ENCODE measurements around the gene FBH1.
"Not testable (repeated sequence)": the region's sequence is repeated elsewhere in the genome, so short reads cannot be mapped to it uniquely, and the experiment has no call there.

The FBH1 gene

DNA sequence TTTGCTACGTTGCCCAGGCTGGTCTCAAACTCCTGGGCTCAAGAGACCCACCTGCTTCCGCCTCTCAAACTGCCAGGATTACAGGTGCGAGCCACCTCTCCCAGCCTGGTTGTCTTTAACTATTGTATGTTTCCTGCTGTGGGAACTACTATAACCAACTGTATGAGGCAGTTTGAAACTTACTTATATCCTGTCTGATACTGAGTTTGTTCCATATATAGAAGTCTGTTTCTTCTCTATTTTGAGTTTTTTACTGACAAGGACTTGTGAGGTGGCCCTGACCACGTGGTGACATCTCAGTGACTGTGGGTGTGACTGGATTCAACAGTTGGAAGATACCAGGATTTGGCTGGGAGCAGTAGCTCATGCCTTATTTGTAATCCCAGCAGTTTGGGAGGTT lies 14.2 kb downstream of the FBH1 start:
- no peak for DNase-seq (ENCODE audit: low spot score)

DNA sequence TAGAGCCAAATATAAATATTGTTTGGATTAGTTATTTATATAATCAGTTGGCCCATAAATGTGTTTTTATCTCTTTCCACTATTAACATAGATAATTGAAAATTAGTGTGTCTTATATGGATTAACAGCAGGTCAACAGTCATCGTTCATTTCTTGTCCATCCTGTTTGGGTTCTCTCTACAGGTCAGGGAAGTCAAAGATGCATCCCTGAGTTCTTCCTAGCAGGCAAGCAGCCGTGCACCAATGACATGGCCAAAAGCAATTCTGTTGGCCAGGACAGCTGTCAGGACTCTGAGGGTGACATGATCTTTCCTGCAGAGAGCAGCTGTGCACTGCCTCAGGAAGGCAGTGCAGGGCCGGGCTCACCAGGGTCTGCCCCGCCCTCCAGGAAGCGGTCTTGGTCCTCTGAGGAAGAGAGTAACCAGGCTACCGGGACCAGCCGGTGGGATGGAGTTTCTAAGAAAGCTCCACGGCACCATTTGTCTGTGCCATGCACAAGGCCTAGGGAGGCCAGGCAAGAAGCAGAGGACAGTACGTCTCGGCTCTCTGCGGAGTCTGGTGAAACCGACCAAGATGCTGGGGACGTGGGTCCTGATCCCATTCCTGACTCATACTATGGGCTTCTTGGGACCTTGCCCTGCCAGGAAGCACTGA lies 15.9 kb downstream of the FBH1 start:
- DNase-seq (ENCODE audit: low spot score): no peak

DNA sequence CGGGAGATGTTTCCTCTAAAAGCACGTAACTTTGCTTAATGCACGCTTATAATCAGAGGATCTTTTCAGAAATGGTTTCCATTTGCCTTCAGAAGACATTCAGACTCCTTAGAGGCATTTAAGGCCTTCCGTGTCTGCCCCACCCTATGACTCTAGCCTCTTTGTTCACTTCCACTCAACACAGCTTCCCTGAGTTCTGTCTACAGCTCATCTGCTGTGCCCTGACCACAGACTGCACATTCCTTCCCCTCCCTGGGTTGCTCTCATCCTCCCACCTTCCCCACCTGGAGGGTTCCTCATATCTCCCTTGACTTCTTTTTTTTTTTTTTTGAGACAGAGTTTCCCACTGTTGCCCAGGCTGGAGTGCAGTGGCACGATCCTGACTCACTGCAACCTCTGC lies 16.6 kb downstream of the FBH1 start:
- DNase-seq (ENCODE audit: low spot score): no peak

DNA sequence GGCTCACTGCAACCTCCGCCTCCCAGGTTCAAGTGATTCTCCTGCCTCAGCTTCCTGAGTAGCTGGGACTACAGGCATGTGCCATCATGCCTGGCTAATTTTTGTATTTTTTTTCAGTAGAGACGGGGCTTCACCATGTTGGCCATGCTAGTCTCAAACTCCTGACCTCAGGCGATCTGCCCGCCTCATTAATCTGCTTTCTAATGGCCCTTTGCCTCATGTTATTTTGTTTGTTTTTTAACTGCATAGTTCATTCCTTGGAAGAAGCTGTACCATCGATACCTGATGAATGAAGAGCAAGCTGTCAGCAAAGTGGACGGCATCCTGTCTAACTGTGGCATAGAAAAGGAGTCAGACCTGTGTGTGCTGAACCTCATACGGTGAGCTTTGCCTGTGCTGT lies 18.6 kb downstream of the FBH1 start:
- DNase-seq (ENCODE audit: low spot score): not testable (repeated sequence)

DNA sequence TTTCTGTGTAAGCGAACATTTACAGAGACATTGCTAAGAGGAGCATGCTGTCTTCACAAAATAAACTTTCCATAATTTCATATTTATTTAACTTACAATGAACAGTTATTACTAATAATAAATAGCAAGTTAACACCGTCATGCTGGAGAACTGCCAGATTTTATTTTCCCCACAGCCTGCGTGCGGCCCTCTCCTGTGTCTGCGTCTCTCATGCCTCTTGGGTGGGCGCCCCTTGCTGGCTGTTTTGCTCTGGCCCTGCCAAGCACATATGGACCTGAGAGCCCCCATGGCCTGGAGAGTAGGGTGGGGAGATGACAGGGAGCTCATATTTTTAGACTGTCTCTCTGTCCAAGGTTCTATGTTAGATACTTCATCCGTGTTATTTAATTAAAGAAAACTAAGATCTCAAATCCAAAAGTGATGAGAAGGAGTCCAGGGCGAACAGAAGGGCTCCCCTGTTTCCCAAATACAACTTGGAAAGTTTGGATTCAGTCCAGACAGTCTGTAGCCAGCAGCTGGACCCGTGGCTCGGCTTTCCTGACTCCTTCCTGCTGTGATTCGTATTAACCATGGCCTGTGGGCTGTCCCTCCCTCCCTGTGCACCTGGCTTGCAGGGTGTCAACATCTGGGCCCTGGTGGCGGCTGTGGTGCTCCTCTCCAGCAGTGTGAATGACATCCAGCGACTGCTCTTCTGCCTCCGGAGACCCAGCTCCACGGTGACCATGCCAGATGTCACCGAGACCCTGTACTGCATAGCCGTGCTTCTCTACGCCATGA lies 20.5 kb downstream of the FBH1 start:
- no peak for DNase-seq (ENCODE audit: low spot score)

DNA sequence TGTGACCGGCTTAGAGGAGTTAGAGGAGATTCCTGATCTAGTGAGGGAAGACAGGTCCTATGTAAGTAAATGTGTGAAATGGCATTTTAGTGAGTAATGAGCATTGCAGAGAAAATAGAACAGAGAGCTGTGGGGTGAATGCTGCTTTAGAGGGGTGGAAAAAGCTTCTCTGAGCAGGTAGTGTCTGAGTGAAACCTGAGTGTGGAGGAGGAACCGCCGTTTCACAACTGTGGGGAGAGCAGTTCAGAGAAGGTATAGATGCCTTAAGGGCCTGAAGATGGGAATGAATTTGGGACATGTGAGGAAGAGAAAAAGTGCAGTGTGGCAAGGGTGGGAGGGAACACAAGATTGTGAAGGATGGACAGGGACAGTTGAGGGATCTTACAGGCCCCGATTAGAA lies 21.6 kb downstream of the FBH1 start:
- DNase-seq (ENCODE audit: low spot score): no peak

DNA sequence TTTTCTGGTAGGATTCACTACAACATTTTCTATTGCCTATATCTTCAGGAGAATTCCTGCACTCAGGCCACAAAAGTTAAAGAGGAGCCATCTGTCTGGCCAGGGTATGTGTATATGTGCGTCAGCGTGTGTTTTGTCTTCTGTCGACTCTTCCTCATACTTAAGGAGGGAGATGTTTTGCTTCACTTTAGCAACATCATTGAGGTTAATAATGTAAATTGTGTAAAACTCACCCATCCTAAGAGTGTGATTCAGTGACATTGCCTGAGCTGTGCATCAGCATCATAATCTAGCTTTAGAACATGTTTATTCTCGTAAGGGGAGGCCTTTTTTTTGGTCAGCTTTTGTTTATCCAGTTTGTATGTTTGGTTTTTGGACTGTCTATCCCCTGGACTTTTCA lies 23.7 kb downstream of the FBH1 start:
- DNase-seq (ENCODE audit: low spot score): no peak

DNA sequence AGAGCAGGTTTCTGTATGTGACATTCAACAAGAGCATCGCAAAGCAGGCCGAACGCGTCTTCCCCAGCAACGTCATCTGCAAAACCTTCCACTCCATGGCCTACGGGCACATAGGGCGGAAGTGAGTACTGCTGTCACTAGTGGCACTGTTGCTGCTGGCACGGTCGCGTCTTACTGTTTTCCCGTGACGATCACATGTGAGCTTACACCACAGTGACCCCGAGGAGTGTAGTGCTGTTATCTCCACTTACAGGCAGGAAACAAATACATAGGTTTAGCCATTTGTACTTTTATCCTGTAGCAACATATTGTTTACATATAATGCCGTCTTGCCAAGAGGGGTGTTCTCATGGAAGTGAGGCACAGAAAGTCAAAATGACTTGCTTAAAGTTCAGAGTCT lies 25.4 kb downstream of the FBH1 start:
- DNase-seq (ENCODE audit: low spot score): no peak

DNA sequence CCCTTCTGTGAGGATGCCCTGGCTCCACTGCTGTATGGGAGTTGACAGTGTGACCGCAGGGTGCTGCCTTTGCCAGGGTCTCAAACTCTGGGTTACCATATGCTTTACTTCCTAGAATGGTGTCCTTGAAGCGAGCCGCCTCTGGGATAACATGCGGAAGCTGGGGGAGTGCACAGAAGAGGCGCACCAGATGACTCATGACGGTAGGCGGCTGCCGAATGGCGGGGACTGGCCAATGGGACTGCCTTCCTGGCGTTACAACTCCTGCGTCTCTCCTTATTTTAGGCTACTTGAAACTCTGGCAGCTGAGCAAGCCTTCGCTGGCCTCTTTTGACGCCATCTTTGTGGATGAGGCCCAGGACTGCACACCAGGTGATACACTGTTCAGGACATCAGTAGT lies 27.3 kb downstream of the FBH1 start:
- no peak for DNase-seq (ENCODE audit: low spot score)

DNA sequence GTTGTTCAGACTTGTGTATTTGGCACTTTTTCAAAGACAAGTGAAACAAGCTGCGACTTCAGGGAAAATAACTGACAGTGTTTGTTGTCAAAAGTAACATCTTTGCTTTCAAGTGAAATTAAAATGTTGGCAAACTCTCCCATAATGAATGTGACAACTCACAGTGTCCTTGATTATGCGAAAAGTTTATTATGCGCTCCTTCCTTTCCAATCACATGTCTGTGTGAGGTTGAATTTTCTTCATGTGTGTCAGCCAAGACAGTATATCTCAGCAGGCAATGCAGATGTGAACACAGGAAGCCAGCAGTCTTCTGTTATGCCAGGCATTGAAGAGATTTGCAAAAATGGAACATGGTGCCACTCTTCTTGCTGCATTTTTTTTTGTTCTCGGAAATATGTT lies 28.7 kb downstream of the FBH1 start:
- no peak for DNase-seq (ENCODE audit: low spot score)

DNA sequence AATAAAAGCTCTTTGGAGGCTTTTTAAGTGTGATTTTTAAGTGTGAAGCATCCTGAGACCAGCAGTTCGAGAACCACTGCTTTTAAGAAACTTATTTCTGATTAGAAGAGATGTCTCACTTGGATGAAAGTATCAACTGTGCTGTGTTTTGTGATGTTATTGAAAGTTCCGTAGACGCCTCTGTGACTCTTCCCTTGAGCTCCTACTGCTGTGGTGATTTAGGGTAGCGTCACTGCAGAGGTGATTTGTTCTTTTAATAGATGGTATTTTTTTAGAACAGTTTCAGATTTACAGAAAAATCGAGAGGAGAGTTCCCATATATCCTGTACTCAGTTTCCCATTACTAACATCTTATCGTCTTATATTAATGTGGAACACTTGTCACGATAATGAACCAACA lies 29.5 kb downstream of the FBH1 start:
- DNase-seq (ENCODE audit: low spot score): no peak

DNA sequence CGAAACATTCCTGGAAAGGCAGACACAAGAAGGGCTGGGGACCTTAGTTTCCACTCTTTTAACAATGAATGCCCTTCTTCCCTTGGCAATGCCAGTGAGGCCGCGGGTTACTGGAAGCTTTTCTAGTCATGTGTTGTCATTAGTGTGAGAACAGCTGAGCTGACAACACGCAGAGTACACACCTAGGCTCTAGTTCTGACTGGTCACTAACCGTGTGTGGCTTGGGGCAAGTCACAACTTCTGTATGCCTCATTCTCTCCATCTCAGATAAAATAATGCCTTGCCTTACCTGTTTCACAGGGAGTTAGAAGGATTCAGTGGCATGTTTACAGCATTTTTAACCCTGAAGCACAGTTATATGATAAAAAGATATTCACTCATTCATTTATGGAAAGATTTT lies 31.7 kb downstream of the FBH1 start:
- DNase-seq (ENCODE audit: low spot score): no peak

DNA sequence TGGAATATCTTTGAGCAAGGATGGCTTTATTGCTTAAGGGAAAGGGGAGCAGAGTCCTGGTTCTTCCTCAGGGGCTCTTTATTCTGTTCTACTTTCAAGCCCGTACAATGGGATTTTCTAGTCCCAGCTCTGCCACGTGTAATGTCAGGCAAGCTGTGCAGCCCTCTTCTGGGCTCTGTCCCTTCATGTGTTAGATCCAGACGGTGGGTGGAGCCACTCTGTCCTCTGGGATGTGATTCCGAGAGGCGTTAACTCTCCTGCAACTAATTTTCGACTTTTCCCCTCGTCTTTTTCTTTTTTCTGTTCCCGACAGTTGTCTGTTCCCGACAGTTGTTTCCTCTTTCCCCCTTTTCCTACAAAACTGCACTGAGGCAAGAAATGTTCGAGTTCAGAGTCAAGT lies 34.8 kb downstream of the FBH1 start:
- no peak for DNase-seq (ENCODE audit: low spot score)

DNA sequence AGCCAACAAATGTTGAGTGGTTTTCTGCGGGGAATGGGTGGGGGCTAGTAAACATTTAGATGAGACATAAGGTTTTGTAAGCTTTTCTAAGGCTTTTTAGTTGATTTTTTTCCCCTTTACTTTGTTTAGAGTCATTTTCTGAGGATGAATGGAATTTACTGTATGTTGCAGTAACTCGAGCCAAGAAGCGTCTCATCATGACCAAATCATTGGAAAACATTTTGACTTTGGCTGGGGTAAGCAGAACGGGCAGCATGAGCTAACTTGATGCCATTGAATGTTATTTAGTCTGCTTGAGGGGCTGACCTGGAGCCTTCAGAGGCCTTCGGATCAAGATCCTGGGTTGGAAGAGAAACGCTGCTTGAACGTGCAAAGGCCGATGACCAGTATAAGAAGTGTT lies 37.3 kb downstream of the FBH1 start:
- DNase-seq (ENCODE audit: low spot score): no peak

DNA sequence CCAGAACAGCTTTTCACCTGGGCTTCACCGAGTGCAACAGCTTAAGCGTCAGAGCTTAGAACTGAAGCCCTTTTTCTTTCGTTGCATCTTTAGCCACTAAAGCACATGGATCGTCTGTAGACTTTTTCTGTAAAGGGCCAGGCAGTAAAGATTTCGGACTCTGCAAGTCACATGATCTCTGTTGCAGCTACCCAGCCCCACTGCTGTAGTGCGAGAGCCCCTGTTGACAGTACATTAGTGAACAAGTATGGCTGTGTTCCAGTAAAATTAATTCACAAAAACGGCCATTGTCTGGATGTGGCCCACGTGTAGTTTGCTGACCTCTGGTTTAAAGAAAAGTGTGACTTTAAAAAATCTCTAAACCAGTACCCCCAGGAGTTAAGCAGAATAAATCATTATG lies 39.4 kb downstream of the FBH1 start:
- peak; percentile 31 for DNase-seq (ENCODE audit: low spot score)

DNA sequence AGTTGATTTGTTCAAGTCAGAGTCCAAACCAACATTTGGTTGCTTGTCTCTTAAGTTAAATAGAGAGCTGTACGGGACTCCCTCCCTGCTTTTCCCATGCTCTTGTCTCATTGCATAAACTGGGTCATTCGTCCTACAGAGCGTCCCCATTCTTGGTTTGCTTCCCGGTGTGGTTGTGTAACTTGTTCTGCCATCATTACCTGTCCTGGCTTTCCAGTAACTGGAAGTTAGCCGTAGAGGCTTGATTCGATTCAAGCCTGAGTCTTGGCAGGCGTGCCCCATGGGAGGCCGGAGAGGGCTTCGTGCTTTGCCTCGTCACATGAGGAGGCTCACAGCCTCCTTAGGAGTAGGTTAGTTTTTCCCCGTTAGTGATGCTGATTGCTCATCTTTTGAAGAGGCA lies 40.2 kb downstream of the FBH1 start:
- DNase-seq (ENCODE audit: low spot score): no peak

DNA sequence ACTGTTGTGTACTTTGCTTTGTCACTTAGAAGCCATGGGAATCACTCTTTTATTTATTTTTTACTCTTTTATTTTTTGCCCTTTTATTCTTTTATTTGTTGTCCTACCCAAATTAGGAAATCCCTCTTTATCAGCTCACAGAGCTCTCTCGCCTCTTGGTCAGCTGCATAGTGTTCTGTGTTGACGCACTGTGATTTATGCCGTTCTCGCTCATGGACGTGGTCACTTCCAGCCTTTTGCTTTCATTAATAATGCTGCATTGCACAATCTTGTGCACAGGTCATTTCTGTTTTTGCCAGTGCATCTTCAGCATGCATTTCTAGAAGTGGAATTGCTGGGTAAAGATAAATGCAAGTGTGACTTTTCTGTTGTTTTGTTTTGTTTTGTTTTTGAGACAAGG lies 42.3 kb downstream of the FBH1 start:
- no peak for DNase-seq (ENCODE audit: low spot score)

DNA sequence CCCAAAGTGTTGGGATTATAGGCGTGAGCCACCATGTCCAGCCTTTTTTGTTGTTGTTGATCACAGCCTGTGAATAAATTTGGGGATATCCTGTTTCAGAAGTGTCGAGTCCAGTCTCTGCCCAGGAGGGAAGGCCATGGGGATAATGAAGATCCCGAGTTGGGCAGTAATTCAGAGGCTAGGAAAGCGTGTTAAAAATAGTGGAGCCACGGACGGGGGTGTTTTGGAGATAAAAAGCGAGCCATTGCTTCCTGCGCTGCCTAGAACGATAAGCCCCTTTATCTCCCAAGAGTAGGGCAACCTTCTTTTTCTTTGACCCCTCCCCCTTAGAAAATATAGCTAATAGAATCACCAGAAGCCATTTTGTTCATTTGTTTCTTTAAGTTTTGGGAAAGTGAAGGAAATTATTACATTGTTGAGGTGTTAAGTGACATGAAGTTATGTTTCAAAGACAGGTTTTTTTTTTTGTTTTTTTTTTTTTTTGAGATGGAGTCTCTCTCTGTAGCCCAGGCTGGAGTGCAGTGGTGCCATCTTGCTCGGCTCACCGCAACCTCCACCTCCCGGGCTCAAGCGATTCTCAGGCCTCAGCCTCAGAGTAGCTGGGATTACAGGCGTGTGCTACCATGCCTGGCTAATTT lies 44.0 kb downstream of the FBH1 start:
- no peak for DNase-seq (ENCODE audit: low spot score)

DNA sequence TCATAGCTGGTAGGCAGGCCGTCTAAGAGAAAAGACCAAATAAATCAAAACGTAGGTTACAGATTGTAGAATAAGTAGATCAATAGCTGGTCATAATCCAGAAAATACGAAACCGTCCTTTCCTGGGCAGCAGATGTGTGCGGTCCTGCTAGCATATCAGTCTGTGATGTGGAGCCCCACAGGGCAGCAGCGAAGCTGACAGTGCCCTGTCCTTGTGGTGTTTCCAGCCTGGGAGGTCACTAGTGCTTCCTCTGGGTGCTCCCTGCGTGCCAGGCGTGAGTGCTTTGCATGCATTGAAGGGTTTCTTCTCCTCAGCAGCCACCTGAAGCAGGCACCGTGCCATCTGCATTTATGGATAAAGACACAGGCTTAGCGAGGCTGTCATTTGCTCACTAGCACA lies 45.6 kb downstream of the FBH1 start:
- DNase-seq (ENCODE audit: low spot score): no peak

DNA sequence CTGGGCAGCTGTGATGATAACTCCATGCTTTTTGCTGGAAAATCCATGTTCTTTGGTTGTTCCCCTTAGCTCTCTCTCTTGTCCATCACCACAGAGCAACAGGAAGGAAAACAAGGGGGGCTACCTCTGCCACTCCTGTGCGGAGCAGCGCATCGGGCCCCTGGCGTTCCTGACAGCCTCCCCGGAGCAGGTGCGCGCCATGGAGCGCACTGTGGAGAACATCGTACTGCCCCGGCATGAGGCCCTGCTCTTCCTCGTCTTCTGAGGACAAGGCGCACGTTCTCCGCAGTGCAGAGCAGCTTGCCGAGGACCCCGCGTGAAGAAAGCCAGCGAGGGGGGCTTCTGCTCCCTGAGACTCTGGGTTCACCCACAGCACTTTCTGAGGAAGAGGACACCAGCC lies 47.0 kb downstream of the FBH1 start:
- DNase-seq (ENCODE audit: low spot score): no peak

DNA sequence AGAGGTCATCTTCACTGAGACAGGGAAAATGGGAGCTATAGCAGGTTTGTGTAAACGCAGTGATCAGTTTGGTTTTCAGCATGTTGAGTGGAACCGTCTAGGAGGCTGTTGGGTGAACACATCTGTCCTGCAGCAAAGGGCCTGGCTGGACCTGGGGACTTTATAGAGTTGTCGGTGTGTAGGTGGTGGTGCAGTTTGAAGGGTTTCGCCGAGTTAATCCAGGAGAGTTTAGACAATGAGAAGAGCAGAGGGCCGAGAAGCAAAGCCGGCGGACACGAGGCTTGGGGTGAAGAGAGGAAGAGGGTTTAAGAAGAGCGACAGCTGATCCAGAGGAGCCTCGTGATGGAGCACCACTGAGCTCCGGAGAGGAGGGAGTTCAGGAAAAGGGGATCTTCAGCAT lies 48.2 kb downstream of the FBH1 start:
- no peak for DNase-seq (ENCODE audit: low spot score)

DNA sequence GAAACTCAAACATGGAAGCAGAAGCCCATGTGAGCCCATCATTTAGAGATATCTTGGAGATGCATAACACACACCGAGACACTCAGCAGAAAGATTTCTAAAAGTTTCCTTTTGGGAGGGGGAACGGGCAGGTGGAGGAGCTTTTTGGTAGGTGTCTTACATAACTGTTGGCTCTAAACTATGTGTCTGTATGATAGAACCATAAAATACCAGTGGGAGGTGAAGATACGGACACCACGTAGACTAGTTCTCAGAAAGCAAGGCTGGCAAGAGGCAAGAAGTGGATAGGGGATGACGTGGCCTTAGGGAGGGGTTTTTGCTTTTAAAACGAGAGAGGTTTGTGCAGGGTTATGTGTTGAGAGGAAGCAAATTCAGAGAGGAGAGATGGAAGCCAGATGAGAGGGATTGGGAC lies 50.8 kb downstream of the FBH1 start:
- DNase-seq (ENCODE audit: low spot score): no peak

DNA sequence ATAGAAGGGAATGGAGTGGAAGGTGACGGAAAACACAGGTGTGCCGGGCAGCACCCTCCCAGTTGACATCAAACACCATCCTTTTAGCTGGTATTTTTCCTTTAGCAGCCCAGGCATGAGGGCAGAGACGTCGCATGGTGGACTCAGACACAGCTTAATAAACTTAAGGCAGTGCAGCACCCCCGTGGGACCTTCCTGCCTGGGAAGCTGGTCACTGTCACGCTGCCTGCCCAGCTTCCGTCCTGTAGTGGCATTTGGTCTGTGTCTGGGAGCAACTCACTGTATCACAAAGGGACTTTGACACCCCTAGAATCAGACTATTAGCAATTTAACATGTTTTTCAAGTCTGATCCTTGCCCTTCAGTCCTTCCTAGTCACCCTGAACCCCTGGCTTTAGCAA lies 51.5 kb downstream of the FBH1 start:
- no peak for DNase-seq (ENCODE audit: low spot score)

DNA sequence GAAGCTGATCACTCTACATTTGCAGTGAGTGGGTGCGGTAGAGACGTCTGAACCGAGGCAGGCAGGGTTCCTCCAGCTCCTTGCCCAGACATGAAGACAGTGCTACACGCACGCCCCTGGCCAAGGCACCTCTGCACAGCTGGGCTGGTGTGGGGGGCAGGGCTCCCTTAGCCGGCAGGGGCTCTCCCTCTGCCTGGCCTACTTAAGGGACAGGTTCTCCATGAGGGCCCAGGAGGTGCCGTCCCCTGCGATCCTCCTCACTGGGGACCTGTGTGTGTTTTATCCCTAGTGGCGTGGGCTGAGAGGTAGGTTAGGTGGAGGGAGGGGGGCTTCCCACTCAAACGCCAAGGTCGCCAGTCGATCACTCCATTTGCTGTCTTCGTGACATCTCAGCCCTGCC lies 52.0 kb downstream of the FBH1 start:
- DNase-seq (ENCODE audit: low spot score): no peak
